ENCODE results near the gene PGK1.
"Not testable (repeated sequence)": the region's sequence is repeated elsewhere in the genome, so short reads cannot be mapped to it uniquely, and the experiment has no call there.

Gene PGK1

DNA sequence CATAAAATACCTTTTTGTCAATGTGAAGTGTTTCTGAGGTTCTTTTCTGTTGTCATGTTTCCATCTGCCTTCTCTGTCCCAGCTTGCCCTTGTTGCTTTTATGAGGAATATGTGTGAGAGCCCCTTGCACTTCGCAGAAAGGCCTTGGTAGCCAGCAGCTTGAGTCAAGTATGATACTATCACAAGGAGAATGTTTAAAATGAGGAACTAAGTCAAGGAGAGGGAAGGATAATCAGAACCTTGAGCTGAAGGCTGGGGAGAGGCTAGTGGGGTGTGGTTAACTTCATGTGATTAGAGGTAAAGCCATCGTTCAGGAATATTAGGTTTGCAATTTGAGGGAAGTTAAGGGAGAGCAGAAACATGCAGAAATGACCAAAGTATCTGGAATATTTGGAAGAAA is 12.7 kb downstream of the PGK1 start:
- TF ChIP-seq, protein P1, sequence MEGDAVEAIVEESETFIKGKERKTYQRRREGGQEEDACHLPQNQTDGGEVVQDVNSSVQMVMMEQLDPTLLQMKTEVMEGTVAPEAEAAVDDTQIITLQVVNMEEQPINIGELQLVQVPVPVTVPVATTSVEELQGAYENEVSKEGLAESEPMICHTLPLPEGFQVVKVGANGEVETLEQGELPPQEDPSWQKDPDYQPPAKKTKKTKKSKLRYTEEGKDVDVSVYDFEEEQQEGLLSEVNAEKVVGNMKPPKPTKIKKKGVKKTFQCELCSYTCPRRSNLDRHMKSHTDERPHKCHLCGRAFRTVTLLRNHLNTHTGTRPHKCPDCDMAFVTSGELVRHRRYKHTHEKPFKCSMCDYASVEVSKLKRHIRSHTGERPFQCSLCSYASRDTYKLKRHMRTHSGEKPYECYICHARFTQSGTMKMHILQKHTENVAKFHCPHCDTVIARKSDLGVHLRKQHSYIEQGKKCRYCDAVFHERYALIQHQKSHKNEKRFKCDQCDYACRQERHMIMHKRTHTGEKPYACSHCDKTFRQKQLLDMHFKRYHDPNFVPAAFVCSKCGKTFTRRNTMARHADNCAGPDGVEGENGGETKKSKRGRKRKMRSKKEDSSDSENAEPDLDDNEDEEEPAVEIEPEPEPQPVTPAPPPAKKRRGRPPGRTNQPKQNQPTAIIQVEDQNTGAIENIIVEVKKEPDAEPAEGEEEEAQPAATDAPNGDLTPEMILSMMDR (IDR thresholded peaks at IDR 0.05; ENCODE audit: low read depth, low read length) = no peak
- H3K4me3 ChIP-seq (replicated peaks in 1 of 2; ENCODE audit: low read depth in 2 of 2, low read length in 2 of 2) = no peak overlapping the region
- DNase-seq (ENCODE audit: low read depth in 2 of 2) = no peak

DNA sequence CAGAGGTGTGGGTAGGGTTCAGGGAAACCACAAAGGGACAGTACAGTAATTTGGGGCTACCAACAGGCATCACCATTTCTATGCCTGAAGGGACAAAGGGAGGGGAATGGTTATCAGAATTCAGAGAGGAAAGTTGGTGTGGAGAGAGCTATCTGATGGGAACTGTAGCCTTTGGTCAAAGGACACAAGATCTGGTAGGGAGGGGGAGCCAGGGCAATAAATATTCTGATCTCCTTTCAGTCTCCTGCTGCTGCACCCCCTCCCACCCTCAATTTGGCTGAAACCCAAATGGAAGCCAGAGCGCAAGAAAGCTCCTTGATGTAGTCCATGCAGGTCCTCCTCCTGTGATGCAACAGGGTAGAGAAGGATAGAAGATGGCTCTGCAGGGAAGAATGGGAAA is 14.6 kb downstream of the PGK1 start:
- no peak overlapping the region for H3K4me3 ChIP-seq (replicated peaks in 1 of 2; ENCODE audit: low read depth in 2 of 2, low read length in 2 of 2)
- TF ChIP-seq, protein P1 (IDR thresholded peaks at IDR 0.05; ENCODE audit: low read depth, low read length) = no peak
- no peak for DNase-seq (ENCODE audit: low read depth in 2 of 2)

DNA sequence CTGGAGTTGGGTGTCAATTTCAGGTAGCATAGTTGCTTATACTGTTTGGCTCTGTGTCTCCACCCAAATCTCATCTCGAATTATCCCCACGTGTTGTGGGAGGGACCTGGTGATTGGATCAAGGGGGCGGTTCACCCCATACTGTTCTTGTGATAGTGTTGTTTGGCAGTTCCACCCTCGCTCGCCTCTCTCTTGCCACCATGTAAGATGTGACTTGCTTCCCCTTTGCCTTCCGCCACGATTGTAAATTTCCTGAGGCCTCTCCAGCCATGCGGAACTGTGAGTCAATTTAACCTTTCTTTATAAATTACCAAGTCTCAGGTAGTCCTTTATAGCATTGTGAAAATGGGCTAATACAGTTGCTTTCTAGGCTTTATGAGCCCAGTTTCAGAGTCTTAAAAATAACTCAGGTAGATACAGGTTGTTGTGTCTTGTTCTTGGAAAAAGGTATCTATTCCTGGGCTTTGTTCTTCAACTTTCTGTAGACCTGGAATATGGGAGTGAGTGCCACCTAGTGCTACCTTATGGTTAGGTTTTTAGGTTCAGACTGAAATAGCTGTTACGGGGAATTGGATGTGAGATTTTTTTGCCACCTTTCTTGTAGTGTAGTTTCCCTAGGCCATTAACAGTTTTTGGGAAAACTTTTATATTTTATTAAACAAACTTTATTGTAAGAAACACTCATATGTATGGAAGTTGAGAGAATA is 15.6 kb downstream of the PGK1 start:
- H3K4me3 ChIP-seq (replicated peaks in 1 of 2; ENCODE audit: low read depth in 2 of 2, low read length in 2 of 2) = no peak overlapping the region
- no peak for DNase-seq (ENCODE audit: low read depth in 2 of 2)
- TF ChIP-seq, protein P1 (IDR thresholded peaks at IDR 0.05; ENCODE audit: low read depth, low read length) = peak; percentile 18

DNA sequence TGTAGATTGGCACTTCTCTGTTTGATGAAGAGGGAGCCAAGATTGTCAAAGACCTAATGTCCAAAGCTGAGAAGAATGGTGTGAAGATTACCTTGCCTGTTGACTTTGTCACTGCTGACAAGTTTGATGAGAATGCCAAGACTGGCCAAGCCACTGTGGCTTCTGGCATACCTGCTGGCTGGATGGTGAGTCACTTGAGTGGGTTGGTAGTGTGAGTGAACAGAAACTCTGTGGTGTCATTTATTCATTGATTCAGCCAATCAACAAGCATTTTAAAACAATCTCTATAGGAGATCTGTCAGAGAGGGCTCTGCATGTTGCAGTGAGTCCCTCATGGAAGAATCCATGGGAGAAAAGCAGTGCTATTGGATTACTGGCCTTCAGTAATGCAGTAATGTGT is 19.1 kb downstream of the PGK1 start:
- no peak overlapping the region for H3K4me3 ChIP-seq (replicated peaks in 1 of 2; ENCODE audit: low read depth in 2 of 2, low read length in 2 of 2)
- TF ChIP-seq, protein P1 (IDR thresholded peaks at IDR 0.05; ENCODE audit: low read depth, low read length) = no peak
- DNase-seq (ENCODE audit: low read depth in 2 of 2) = peak in 1 of 2 donors; percentile 57

DNA sequence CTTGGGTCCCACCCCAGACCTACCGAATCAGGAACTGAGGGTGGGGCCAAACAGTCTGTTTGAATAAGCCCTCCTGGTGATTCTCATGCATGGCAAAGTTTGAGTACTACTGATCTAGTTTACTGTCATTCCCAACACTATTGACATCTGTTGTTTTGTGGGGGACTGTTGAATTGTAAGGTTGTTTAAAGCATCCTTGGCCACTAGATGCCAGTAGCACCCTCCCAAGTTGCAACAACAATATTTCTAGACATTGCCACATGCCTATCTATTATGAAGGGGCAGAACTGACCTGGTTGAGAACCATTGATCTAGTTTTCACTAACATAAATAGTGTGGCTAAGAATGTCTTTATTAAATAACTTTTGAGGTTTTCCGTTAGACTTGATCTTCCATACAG is 20.3 kb downstream of the PGK1 start:
- TF ChIP-seq, protein P1 (IDR thresholded peaks at IDR 0.05; ENCODE audit: low read depth, low read length) = no peak
- DNase-seq (ENCODE audit: low read depth in 2 of 2) = peak in 1 of 2 donors; percentile 9
- H3K4me3 ChIP-seq (replicated peaks in 1 of 2; ENCODE audit: low read depth in 2 of 2, low read length in 2 of 2) = no peak overlapping the region

DNA sequence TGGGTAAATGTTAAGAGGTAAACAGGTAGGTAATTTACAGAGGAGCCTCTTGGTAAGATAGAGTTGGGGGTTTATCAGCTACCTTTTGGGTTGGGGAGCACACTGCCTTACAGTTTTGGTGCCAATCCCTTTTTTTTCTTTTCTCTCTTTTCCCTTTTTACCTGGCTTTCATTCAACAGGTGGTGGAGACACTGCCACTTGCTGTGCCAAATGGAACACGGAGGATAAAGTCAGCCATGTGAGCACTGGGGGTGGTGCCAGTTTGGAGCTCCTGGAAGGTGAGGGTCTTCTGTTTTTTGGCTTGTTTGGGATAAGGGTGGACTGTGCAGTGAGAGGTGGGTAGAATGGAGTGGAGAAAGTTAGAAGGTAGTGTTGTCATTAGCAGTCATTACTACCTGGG is 21.1 kb downstream of the PGK1 start:
- no peak overlapping the region for H3K4me3 ChIP-seq (replicated peaks in 1 of 2; ENCODE audit: low read depth in 2 of 2, low read length in 2 of 2)
- TF ChIP-seq, protein P1 (IDR thresholded peaks at IDR 0.05; ENCODE audit: low read depth, low read length) = no peak
- DNase-seq (ENCODE audit: low read depth in 2 of 2) = no peak

DNA sequence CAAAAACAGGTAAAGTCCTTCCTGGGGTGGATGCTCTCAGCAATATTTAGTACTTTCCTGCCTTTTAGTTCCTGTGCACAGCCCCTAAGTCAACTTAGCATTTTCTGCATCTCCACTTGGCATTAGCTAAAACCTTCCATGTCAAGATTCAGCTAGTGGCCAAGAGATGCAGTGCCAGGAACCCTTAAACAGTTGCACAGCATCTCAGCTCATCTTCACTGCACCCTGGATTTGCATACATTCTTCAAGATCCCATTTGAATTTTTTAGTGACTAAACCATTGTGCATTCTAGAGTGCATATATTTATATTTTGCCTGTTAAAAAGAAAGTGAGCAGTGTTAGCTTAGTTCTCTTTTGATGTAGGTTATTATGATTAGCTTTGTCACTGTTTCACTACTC is 21.7 kb downstream of the PGK1 start:
- H3K4me3 ChIP-seq (replicated peaks in 1 of 2; ENCODE audit: low read depth in 2 of 2, low read length in 2 of 2); DNase-seq (ENCODE audit: low read depth in 2 of 2): not testable (repeated sequence)
